NB4 (cell line): Measurements from ENCODE around the gene AKAP10.

ENCODE experiments used
- MYC ChIP-seq: IDR thresholded peaks from 2 replicates; pipeline ENCODE4 v1.6.1; 2011; ENCODE audit warnings: low read depth, low read length
- POLR2A ChIP-seq: IDR thresholded peaks from 2 replicates; pipeline ENCODE4 v1.6.1; 2011; ENCODE audit warnings: mild to moderate bottlenecking; ENCODE audit not compliant: insufficient read length; ENCODE audit errors: extremely low read depth
- TF ChIP-seq, protein P1 (sequence below): IDR thresholded peaks from one replicate; pipeline ENCODE4 v1.5.1; 2012; ENCODE audit warnings: low read depth, low read length
- TF ChIP-seq, protein P2 (sequence below): IDR thresholded peaks from 2 replicates; pipeline ENCODE4 v1.6.1; 2011; ENCODE audit warnings: low read depth, low read length

DNA sequence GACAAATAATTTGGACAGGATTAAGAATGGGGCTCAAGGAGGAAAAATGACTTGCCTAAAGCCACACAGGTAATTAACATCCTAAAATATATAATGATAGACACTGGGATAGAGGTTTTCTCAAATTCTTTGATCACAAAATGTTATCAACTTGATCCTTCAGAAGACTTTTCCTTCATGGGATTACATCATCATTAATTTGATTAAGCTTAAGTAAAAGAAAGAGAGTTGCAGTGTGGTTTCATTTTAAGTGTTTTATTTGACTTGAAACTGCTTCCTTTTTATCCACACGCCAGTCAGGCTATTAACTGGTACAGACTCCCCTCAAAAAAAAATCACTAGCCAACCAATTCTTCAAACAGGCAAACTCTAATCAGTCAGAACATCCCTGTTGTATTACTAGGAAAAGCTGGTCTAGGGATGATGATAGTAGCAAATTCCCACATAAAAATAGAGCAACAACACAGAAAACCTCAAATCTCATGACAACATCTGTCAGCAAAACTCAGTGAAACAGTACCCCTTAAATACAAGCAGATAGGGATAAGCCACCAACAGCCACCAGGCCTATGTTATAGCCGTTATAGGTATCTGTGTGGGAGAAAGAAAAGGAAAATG, 32.5 kb downstream of the AKAP10 start:
- TF ChIP-seq, protein P1, sequence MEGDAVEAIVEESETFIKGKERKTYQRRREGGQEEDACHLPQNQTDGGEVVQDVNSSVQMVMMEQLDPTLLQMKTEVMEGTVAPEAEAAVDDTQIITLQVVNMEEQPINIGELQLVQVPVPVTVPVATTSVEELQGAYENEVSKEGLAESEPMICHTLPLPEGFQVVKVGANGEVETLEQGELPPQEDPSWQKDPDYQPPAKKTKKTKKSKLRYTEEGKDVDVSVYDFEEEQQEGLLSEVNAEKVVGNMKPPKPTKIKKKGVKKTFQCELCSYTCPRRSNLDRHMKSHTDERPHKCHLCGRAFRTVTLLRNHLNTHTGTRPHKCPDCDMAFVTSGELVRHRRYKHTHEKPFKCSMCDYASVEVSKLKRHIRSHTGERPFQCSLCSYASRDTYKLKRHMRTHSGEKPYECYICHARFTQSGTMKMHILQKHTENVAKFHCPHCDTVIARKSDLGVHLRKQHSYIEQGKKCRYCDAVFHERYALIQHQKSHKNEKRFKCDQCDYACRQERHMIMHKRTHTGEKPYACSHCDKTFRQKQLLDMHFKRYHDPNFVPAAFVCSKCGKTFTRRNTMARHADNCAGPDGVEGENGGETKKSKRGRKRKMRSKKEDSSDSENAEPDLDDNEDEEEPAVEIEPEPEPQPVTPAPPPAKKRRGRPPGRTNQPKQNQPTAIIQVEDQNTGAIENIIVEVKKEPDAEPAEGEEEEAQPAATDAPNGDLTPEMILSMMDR: no peak
- TF ChIP-seq POLR2A: no peak
- TF ChIP-seq, protein P2, sequence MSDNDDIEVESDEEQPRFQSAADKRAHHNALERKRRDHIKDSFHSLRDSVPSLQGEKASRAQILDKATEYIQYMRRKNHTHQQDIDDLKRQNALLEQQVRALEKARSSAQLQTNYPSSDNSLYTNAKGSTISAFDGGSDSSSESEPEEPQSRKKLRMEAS: no peak
- no peak for TF ChIP-seq MYC
